Esophagus muscularis mucosa (tissue), 4 donors: ENCODE results near the gene AQP11.

Source experiments
- EP300 ChIP-seq: sonication (generic); formaldehyde crosslinking; IDR thresholded peaks from one replicate; pipeline ENCODE4 v1.6.1; 2017; ENCODE audit warnings: antibody characterized with exemption
- POLR2A ChIP-seq: fragments of 450-650 bp; IDR thresholded peaks from one replicate; pipeline ENCODE4 v1.6.1; 2017; ENCODE audit warnings: antibody characterized with exemption, moderate library complexity, mild to moderate bottlenecking, low read depth
- POLR2AphosphoS5 ChIP-seq, 2 donors: sonication (generic); formaldehyde crosslinking; IDR thresholded peaks; one replicate each; pipeline ENCODE4 v1.6.1; 2017; ENCODE audit warnings: antibody characterized with exemption in 2 of 2
- TF ChIP-seq, protein P1 (sequence below), 3 experiments: fragments of 200-600 bp in 2 of 3; fragments of 450-650 bp in 1 of 3; sonication (generic) in 2 of 3; IDR thresholded peaks; one replicate each; pipeline ENCODE4 v1.5.1; 2017 to 2019; ENCODE audit warnings: antibody characterized with exemption in 3 of 3, mild to moderate bottlenecking in 2 of 3, moderate library complexity in 1 of 3

GRCh38 chr11:77654770-77655434 is 65.1 kb downstream of the AQP11 start:
- TF ChIP-seq, protein P1, sequence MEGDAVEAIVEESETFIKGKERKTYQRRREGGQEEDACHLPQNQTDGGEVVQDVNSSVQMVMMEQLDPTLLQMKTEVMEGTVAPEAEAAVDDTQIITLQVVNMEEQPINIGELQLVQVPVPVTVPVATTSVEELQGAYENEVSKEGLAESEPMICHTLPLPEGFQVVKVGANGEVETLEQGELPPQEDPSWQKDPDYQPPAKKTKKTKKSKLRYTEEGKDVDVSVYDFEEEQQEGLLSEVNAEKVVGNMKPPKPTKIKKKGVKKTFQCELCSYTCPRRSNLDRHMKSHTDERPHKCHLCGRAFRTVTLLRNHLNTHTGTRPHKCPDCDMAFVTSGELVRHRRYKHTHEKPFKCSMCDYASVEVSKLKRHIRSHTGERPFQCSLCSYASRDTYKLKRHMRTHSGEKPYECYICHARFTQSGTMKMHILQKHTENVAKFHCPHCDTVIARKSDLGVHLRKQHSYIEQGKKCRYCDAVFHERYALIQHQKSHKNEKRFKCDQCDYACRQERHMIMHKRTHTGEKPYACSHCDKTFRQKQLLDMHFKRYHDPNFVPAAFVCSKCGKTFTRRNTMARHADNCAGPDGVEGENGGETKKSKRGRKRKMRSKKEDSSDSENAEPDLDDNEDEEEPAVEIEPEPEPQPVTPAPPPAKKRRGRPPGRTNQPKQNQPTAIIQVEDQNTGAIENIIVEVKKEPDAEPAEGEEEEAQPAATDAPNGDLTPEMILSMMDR (IDR thresholded peaks at IDR 0.05), result no peak
- TF ChIP-seq POLR2AphosphoS5 (IDR thresholded peaks at IDR 0.05) (no peak), POLR2A (no peak), EP300 (no peak)
